KOPT-K1 (cell line): ENCODE data around the gene VCL.

ENCODE experiments used
- H3K27ac ChIP-seq: fragments of 200-600 bp; sonication (generic); 2 replicates; pipeline ENCODE4 v1.5.1; 2016; ENCODE audit warnings: antibody characterized with exemption, mild to moderate bottlenecking, low read depth, low read length; ENCODE audit not compliant: poor library complexity, severe bottlenecking
- H3K36me3 ChIP-seq: fragments of 200-600 bp; sonication (generic); 2 replicates; pipeline ENCODE4 v1.5.1; 2017; ENCODE audit warnings: antibody characterized with exemption, mild to moderate bottlenecking, low read length, moderate library complexity; ENCODE audit not compliant: insufficient read depth
- H3K9me3 ChIP-seq: fragments of 200-600 bp; sonication (generic); 2 replicates; pipeline ENCODE4 v1.5.1; 2017; ENCODE audit warnings: antibody characterized with exemption, low read length, mild to moderate bottlenecking; ENCODE audit not compliant: insufficient read depth, poor library complexity, severe bottlenecking

Gene VCL

DNA sequence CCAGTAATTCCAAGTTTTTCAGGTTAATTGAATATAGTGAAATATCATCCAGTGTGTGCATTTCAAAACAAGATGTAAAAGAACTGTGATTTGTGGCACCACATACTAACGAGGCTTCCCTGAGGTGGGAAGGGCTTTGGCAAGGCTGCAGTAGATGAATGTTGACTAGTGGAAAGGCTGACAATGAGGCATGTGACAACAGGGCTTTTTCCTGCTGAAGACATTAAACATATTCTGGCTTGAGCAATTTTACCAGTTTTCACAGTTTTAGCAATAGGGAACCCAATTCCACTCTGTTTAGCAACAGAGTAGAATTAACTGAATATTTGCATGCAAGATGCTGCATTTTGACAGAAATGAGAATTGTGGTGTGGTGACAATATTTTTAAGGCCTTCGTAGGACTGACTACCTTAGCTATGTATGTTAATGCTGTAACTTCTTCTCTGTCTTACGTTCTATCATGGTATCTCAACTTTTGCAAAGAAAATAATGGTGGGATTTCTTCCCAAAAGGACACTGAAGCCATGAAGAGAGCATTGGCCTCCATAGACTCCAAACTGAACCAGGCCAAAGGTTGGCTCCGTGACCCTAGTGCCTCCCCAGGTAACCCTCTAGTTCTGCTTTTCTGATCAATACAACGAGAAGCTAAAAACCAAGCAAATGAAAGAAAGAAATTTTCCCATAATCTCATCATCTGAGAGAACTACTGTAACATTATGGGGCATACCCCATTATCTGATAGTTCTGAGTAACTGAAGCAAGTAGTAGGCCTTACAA lies 84.2 kb downstream of the VCL start:
- H3K36me3 ChIP-seq, result no peaks in the 10 kb centered on the region
- H3K27ac ChIP-seq, result no peak overlapping the region

DNA sequence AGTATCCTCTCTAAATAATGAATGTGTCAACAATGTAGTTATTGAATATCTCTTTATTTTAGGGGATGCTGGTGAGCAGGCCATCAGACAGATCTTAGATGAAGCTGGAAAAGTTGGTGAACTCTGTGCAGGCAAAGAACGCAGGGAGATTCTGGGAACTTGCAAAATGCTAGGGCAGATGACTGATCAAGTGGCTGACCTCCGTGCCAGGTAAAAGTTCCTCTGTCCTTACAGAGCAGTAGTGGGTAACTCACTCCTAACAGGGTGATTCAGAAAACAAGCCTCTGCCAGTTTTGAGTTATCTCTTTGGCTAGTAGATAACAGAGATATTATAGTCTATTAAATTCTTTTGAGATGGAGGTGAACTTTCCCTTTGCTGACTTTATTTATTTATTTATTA lies 85.4 kb downstream of the VCL start:
- H3K27ac ChIP-seq, result no peak overlapping the region
- no peaks in the 10 kb centered on the region for H3K36me3 ChIP-seq
- H3K9me3 ChIP-seq, result no peaks in the 10 kb centered on the region

More for the DNA sequence above, 84.2 kb downstream of the VCL start:
- H3K9me3 ChIP-seq, result no peaks in the 10 kb centered on the region

DNA sequence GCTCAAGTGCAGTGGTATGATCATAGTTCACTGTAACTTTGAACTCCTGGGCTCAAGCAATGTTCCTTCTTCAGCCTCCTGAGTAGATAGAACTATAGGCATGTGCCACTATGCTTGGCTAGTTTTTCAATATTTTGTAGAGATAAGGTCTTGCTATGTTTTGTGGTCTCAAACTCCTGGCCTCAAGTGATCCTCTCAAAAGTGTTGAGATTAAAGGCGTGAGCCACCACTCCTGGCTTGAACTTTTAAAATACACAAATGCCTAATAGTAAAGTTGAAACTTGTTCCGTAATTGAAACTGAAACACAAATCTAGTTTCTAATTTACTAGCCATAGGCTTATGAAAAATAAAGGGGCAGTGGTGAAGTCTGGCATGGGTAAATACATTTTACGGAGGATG lies 87.0 kb downstream of the VCL start:
- Histone ChIP-seq H3K9me3 (no peaks in the 10 kb centered on the region), H3K27ac (no peak overlapping the region), H3K36me3 (no peaks in the 10 kb centered on the region)

DNA sequence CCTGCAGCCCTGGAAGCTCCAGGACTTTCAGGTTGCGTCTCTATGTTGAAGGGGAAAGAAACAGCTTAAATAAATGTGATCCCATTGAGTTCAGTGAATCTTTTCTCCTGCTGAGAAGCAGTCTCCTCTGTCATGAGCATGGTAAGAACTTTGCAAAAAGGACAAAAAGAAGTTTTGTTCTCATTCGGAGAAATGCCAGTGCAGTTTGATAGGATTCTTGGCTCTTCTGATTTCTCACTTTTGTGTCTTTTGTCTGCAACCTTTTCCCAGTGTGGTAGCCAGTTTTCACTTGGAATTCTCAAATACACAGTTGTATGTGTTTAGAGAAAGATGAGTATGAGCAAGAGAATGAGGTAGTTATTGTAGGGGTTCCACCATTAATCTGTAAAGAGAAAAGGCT lies 88.4 kb downstream of the VCL start:
- no peaks in the 10 kb centered on the region for H3K9me3 ChIP-seq
- no peaks in the 10 kb centered on the region for H3K36me3 ChIP-seq
- no peak overlapping the region for H3K27ac ChIP-seq

DNA sequence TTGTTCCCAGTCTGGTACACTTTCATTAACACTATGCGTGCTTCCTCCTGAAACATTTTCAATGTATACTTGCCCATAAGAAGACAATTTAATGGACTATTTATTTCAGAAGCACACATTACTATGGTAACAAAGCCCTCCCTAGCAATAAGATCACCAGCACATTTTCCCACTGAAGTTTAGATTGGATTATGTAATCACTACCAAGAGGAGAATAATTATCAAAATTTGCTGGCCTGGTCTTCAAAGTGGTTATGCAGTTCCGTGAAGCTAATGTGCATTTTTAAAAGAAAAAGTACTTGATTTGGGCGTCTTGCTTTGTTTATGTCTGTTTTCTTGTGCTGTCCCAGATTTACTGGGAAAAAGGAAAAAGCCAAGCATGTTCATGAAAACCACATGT lies 90.8 kb downstream of the VCL start:
- no peaks in the 10 kb centered on the region for H3K36me3 ChIP-seq
- no peaks in the 10 kb centered on the region for H3K9me3 ChIP-seq
- no peak overlapping the region for H3K27ac ChIP-seq

DNA sequence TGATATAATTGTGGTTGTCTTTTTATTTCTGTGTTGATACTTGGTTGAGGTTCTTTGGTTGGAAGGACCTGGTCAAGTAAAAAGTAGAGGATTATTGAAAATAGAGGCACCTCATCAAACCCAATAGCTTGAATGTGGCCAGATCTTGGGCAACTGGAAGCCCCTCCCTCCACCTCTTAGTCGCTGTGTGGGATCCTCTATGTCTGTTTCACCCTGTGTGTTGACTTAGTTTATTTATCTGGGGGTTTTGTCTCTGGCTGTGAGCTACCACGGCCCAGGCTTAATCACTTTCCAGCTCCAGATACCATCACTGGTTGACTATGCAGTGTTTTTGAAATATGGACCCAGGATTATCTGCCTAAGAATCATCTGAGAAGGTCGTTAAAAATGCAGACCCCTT lies 94.5 kb downstream of the VCL start:
- H3K27ac ChIP-seq, result no peak overlapping the region
- no peaks in the 10 kb centered on the region for H3K9me3 ChIP-seq
- H3K36me3 ChIP-seq, result no peaks in the 10 kb centered on the region

DNA sequence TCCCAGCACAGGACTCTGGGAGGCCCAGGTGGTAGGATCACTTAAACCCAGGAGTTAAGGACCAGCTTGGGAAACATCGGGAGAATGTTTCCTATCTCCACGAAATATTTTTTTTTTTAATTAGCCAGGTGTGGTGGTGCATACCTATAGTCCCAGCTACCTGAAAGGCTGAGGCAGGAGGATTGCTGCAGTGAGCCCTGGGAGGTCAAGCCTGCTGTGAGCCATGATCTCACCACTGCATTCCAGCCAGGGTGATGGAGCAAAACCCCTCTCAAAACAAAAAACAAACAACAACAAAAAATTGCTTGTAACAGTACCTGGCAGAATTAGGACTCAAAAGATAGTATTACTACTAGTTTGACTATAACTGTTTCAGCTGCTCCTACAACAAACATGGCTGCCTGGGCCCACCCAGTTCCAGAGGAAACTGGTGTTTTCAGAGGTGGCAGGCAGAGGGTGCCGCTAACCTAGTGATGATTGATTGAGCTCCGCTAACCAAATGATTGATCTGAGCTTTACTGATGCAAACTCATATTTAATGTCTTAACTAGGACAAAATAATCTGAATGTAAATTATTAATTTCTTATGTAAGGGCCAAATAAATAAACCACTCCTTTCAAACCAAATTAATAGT lies 95.7 kb downstream of the VCL start:
- Histone ChIP-seq H3K9me3 (no peaks in the 10 kb centered on the region), H3K36me3 (no peaks in the 10 kb centered on the region), H3K27ac (no peak overlapping the region)

DNA sequence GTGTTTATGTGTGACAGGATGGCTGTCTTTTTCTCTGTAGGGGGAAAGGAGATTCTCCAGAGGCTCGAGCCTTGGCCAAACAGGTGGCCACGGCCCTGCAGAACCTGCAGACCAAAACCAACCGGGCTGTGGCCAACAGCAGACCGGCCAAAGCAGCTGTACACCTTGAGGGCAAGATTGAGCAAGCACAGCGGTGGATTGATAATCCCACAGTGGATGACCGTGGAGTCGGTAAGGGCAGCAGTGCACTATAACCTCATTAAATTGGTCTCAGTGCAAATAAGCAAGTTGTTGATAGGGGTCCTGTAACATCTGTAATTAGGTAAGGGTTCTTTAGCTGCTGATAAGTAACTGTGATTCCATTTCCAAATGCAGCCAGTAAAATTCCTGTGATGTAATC lies 96.3 kb downstream of the VCL start:
- Histone ChIP-seq H3K9me3 (no peaks in the 10 kb centered on the region), H3K27ac (no peak overlapping the region), H3K36me3 (no peaks in the 10 kb centered on the region)

DNA sequence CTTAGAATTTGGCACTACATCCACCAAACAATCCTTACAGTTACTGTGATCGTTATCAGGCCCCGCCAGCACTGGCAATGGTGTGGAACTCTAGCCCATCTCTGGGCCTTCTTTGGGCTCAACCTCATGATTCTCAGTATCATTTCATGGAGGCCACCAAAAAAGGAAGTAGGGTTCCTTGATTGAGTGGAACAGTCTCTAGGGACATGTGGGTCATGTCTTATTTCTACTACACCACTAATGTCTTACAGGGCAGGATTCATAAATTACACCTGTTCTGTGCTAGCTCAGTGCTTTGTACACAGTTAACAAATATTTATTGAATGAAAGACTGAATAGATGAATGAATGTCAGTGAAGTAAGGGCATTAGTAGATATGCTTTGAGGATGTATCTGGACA lies 98.9 kb downstream of the VCL start:
- no peak overlapping the region for H3K27ac ChIP-seq
- no peaks in the 10 kb centered on the region for H3K9me3 ChIP-seq
- no peaks in the 10 kb centered on the region for H3K36me3 ChIP-seq

DNA sequence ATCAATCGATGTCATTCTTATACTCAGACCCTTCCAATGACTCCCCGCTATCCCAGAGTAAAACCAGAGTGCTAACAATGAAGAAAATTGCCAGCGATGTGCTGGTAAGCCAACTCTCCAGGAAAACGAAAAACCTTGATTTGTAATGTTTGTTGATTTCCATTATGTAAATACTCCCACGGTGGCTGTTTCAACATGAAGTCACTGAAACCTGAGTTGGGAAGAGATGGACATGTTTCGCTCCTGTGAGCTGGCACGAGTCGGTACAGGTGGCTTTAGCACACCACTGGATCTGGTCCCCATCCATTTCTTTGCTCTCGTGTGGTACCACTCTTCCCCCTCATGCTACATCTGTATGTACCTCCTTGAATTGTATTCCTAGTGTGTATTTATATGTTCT lies 99.9 kb downstream of the VCL start:
- no peaks in the 10 kb centered on the region for H3K9me3 ChIP-seq
- no peaks in the 10 kb centered on the region for H3K36me3 ChIP-seq
- H3K27ac ChIP-seq, result no peak overlapping the region

DNA sequence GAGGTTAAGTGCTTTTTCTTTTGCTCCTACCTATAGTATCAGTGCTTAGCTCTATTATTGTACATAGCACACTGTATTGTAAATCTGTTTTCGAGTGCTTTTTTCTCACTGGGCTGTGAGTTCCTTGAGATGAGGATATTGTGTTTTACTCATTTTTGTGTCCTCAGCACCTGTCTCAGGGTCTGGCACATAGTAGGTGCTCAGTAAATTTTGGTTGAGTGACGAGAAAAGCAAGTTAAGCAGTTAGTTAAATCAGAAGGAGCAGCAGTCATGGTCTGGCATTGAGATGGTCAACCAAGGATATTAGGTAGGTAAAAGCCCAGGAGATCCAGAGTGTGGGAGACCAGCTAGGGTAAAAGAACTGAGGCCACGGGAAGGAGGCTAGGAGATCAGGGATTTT lies 101.5 kb downstream of the VCL start:
- H3K9me3 ChIP-seq, result no peaks in the 10 kb centered on the region
- H3K36me3 ChIP-seq, result no peaks in the 10 kb centered on the region
- H3K27ac ChIP-seq, result no peak overlapping the region

DNA sequence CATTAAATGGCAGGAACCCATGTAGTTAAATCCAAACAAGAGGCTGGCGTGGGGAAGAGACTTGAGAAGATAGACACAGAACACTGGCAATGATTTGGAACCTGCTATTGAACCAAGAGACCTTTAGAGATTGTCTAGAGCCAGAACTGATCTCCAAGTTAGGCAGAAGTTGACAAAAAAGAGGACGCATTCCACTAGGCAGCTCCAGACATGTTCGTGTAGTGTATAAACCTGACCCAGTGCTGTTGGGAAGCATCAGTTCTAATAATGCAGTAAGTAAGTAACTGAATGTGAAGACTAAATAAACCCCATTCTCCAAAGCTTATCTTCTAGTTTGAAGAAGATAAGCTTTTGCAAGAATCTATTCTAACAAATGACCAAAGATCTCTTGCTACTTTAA lies 101.9 kb downstream of the VCL start:
- Histone ChIP-seq H3K36me3 (no peaks in the 10 kb centered on the region), H3K9me3 (no peaks in the 10 kb centered on the region), H3K27ac (no peak overlapping the region)

DNA sequence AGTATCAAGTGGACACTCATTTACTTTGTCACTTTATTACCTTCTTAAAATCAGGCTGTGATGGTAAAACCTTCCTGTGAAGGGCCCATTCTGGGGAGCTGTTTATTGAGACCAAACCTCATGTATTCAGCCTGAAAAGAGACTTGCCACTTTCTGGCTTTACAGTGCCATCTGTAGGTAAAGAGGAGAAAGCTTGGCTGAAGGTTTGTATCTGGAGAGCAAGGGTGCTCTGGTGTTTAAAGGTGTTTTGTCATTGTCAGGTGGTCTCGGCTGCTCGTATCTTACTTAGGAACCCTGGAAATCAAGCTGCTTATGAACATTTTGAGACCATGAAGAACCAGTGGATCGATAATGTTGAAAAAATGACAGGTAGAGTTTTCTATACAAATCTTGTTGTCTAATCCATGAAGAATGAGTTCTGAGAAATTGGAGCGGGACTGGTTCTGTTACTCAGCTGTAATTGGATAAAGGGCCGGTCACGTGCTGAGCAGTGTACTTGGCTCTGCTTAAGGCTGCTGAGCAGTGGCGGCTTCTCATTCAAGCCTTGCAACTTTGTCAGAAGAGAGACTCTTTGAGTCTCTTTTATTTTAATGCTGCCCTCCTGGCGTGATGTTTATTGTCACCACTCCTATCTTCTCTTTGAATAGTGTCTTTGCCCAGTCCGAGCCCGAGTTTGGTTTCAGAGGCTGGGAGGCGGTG lies 105.8 kb downstream of the VCL start:
- H3K27ac ChIP-seq, result no peak overlapping the region
- no peaks in the 10 kb centered on the region for H3K9me3 ChIP-seq
- H3K36me3 ChIP-seq, result peaks cover 2% of the 10 kb centered on the region; the same call in 1 of the 2 replicates

DNA sequence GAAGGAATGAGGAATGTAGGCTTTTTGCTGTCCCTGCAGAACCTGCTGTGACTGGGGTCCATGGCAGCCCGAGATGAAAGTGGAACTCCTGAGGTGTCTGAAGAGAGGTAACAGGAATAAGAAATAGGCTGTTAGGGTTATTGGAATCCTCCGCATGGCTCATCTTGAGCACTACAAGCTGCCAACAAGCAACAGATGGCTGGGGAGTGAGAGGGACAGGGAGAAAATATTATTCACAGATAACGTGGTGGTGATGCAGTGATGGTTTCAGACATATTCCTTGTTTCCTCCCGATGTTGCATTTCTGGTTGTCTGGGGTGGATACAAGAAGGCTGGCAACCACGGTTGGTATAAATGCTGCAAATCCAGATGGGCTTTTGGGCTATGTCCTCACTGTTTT lies 106.6 kb downstream of the VCL start:
- Histone ChIP-seq H3K36me3 (peaks cover 8% of the 10 kb centered on the region; the same call in 1 of the 2 replicates), H3K27ac (no peak overlapping the region), H3K9me3 (no peaks in the 10 kb centered on the region)

DNA sequence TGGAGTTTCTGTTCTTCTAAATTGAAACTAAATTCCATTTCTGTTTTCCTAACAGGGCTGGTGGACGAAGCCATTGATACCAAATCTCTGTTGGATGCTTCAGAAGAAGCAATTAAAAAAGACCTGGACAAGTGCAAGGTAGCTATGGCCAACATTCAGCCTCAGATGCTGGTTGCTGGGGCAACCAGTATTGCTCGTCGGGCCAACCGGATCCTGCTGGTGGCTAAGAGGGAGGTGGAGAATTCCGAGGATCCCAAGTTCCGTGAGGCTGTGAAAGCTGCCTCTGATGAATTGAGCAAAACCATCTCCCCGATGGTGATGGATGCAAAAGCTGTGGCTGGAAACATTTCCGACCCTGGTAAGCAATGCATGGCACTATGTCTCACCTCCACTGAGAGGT lies 107.1 kb downstream of the VCL start:
- H3K27ac ChIP-seq, result no peak overlapping the region
- H3K9me3 ChIP-seq, result no peaks in the 10 kb centered on the region
- H3K36me3 ChIP-seq, result peaks cover 8% of the 10 kb centered on the region; the same call in 1 of the 2 replicates
